GM21423 (cell line): ENCODE measurements around the gene MORN5.
A peak's percentile ranks its signal among the peaks of the same experiment; 100 is the strongest.

Source experiments
- ATAC-seq: cut with Tn5 transposase; IDR thresholded peaks from one replicate; pipeline ENCODE4 v1.9.1; 2021; ENCODE audit warnings: mild to moderate bottlenecking, moderate library complexity; ENCODE audit not compliant: unreplicated experiment

MORN5 gene

GRCh38 chr9:122124528-122124927 is 35.2 kb upstream of the MORN5 start:
- ATAC-seq: no peak

- peak; percentile 55 for ATAC-seq
Observed at GRCh38 chr9:122125158-122125508, 34.6 kb upstream of the MORN5 start.

- ATAC-seq: no peak
Observed at GRCh38 chr9:122125509-122126330, 34.0 kb upstream of the MORN5 start.

GRCh38 chr9:122126331-122127261 is 33.1 kb upstream of the MORN5 start:
- ATAC-seq: no peak

- no peak for ATAC-seq
Observed at GRCh38 chr9:122127396-122127798, 32.3 kb upstream of the MORN5 start.

- ATAC-seq: no peak
Observed at GRCh38 chr9:122128007-122128968, 31.4 kb upstream of the MORN5 start.

- ATAC-seq: no peak
Observed at GRCh38 chr9:122128969-122129343, 30.8 kb upstream of the MORN5 start.

- no peak for ATAC-seq
Observed at GRCh38 chr9:122129969-122130368, 29.7 kb upstream of the MORN5 start.

GRCh38 chr9:122130837-122131236 is 28.9 kb upstream of the MORN5 start:
- ATAC-seq: no peak

- no peak for ATAC-seq
Observed at GRCh38 chr9:122131401-122132001, 28.2 kb upstream of the MORN5 start.

GRCh38 chr9:122132539-122132938 is 27.2 kb upstream of the MORN5 start:
- ATAC-seq: no peak

- no peak for ATAC-seq
Observed at GRCh38 chr9:122133263-122133983, 26.3 kb upstream of the MORN5 start.

GRCh38 chr9:122133984-122134535 is 25.6 kb upstream of the MORN5 start:
- no peak for ATAC-seq

- ATAC-seq: no peak
Observed at GRCh38 chr9:122134822-122135528, 24.7 kb upstream of the MORN5 start.

- no peak for ATAC-seq
Observed at GRCh38 chr9:122135529-122135859, 24.2 kb upstream of the MORN5 start.

- ATAC-seq: no peak
Observed at GRCh38 chr9:122138560-122139268, 21.0 kb upstream of the MORN5 start.

GRCh38 chr9:122140368-122141193 is 19.1 kb upstream of the MORN5 start:
- no peak for ATAC-seq
